Sigmoid colon (tissue), 7 donors: Measurements from ENCODE around the gene CEBPG. TPM values are rescaled to one million over a fixed set of nuclear protein-coding genes. Genes with fewer than 3 reads are reported as not detected.
A peak's percentile ranks its signal among the peaks of the same experiment; 100 is the strongest.

Experiments used
- DNase-seq: peaks from one replicate; pipeline ENCODE4 v3.0.0-alpha.2; 2019
- H3K27ac ChIP-seq, 4 donors: fragments of 200-600 bp; sonication (generic); one replicate each; pipeline ENCODE4 v1.5.1; 2016 to 2019; ENCODE audit warnings: mild to moderate bottlenecking in 1 of 4
- H3K27me3 ChIP-seq, 3 donors: fragments of 200-600 bp; sonication (generic); one replicate each; pipeline ENCODE4 v1.5.1; 2019; ENCODE audit warnings: mild to moderate bottlenecking in 1 of 3
- H3K36me3 ChIP-seq, 4 donors: fragments of 200-600 bp; sonication (generic); one replicate each; pipeline ENCODE4 v1.5.1; 2016 to 2019
- H3K4me1 ChIP-seq, 4 donors: fragments of 200-600 bp; sonication (generic); one replicate each; pipeline ENCODE4 v1.5.1; 2017 to 2019
- H3K4me3 ChIP-seq, 4 donors: fragments of 200-600 bp; sonication (generic); one replicate each; pipeline ENCODE4 v1.5.1; 2017 to 2019; ENCODE audit warnings: mild to moderate bottlenecking in 2 of 4, moderate library complexity in 1 of 4
- H3K9me3 ChIP-seq, 4 donors: fragments of 200-600 bp in 3 of 4; sonication (generic) in 3 of 4; one replicate each; pipeline versions ENCODE4 v1.5.1 to v1.6.1; 2013 to 2019
- CTCF ChIP-seq, 4 experiments: fragments of 450-650 bp in 3 of 4; fragments of 200-600 bp in 1 of 4; IDR thresholded peaks; one replicate each; pipeline ENCODE4 v1.5.1; 2016 to 2019; ENCODE audit warnings: antibody characterized with exemption in 4 of 4, mild to moderate bottlenecking in 3 of 4, moderate library complexity in 2 of 4
- EP300 ChIP-seq, 4 donors: sonication (generic); formaldehyde crosslinking; IDR thresholded peaks; one replicate each; pipeline ENCODE4 v1.6.1; 2017; ENCODE audit warnings: antibody characterized with exemption in 4 of 4
- POLR2A ChIP-seq, 2 donors: fragments of 450-650 bp; IDR thresholded peaks; one replicate each; pipeline ENCODE4 v1.6.1; 2016; ENCODE audit warnings: antibody characterized with exemption in 2 of 2, mild to moderate bottlenecking in 2 of 2, moderate library complexity in 2 of 2
- POLR2AphosphoS5 ChIP-seq, 4 donors: sonication (generic); formaldehyde crosslinking; IDR thresholded peaks; one replicate each; pipeline ENCODE4 v1.6.1; 2017; ENCODE audit warnings: antibody characterized with exemption in 4 of 4
- WGBS, 2 donors: extraction: QIAGEN DNeasy Blood & Tissue Kit; methylation state at CpG; one replicate each; pipeline ENCODE4 v1.1.7; 2013; 5-methylcytosine and 5-hydroxymethylcytosine counted together
- intact Hi-C: fragments of 100-400 bp; cut with DNase I; formaldehyde crosslinking; loops from one replicate; pipeline ENCODE4 v1.15.1; 2023
- polyA plus RNA-seq, 3 donors: library from polyadenylated mRNA; stranded (reverse); fragments of 200-250 nt; gene quantifications; one replicate each; pipeline ENCODE4 v1.2.3, GENCODE V29; 2013
- total RNA-seq, 4 donors: library from RNA; depleted of rRNA; stranded (reverse); fragments of >200 nt; gene quantifications; one replicate each; pipeline ENCODE4 v1.1.0, GENCODE V29; 2016
- donor health status: healthy with polysubstance abuse.
- donor health status: Bipolar disorder and iron deficiency.
- donor health status: healthy.

Gene CEBPG
- total and polyA plus RNA-seq, 7 donors: 18.6 to 84.6 (median 27.8) TPM

DNA sequence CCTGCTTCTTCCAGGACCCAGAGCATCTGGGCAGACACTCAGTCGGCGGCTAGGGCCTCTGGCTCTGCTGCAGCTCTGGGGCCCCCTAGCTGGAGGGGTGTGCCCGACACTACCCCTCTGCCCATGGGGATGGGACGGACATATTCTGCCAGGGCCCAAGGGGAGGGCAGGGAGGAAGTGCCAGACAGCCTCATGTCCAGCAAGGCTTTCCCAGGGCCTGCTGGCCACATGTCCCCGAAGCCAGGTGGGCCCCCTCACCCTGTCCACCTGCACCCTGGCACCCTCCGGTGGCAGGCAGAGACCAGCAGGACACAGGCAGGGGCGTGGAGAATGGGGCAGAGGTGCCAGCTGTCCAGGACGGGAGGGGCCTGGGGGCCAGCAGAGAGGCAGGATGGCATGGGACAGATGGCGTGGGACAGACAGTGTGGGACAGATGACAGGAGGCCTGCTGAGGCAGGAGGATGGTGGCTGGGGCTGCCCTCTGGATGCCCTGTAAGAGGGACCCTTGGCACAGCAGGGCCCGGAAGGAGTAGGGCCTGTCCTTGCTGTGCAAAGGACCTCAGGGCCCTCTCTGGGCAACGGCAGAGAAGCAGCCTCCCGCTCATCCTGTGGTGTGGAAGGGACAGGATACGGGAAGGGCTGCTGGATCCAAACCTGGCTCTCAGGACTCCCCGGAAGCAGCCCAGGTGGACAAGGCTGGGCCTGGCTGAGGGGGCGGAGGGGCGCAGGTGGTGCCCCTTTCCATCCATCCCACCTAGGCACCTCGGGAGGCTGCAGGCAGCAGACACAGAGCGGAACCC, 29.1 kb downstream of the CEBPG start:
- intact Hi-C loops: no loop called here
- 60 to 75% methylated on average over 18 of the region's 18 CpGs for WGBS, 2 donors
- Histone ChIP-seq H3K4me1 (peaks cover 0 to 18% (median 6%) of the 10 kb centered on the region in 4 donors), H3K4me3 (no peak overlapping the region), H3K27me3 (no peaks in the 10 kb centered on the region), H3K9me3 (no peaks in the 10 kb centered on the region), H3K27ac (no peak overlapping the region), H3K36me3 (peaks cover 0 to 6% (median 0%) of the 10 kb centered on the region in 4 donors)
- TF ChIP-seq POLR2A (IDR thresholded peaks at IDR 0.05) (no peak), CTCF (IDR thresholded peaks at IDR 0.05) (no peak), POLR2AphosphoS5 (IDR thresholded peaks at IDR 0.05) (no peak), EP300 (IDR thresholded peaks at IDR 0.05) (no peak)
- peak; percentile 61 for DNase-seq

- Histone ChIP-seq H3K4me3 (no peak overlapping the region), H3K9me3 (no peaks in the 10 kb centered on the region), H3K27ac (no peak overlapping the region), H3K27me3 (no peaks in the 10 kb centered on the region), H3K4me1 (peaks cover 0 to 18% (median 6%) of the 10 kb centered on the region in 4 donors), H3K36me3 (peaks cover 0 to 6% (median 0%) of the 10 kb centered on the region in 4 donors)
- DNase-seq: peak; percentile 62
- TF ChIP-seq CTCF (IDR thresholded peaks at IDR 0.05) (no peak), POLR2A (IDR thresholded peaks at IDR 0.05) (no peak), POLR2AphosphoS5 (IDR thresholded peaks at IDR 0.05) (no peak), EP300 (IDR thresholded peaks at IDR 0.05) (no peak)
- 46 to 72% methylated on average over 18 of the region's 18 CpGs for WGBS, 2 donors
- intact Hi-C loops: no loop called here
Measured at GRCh38 chr19:33403221-33403972, 29.9 kb downstream of the CEBPG start.

GRCh38 chr19:33403973-33404304, 30.4 kb downstream of the CEBPG start:
- intact Hi-C loops: no loop called here

DNA sequence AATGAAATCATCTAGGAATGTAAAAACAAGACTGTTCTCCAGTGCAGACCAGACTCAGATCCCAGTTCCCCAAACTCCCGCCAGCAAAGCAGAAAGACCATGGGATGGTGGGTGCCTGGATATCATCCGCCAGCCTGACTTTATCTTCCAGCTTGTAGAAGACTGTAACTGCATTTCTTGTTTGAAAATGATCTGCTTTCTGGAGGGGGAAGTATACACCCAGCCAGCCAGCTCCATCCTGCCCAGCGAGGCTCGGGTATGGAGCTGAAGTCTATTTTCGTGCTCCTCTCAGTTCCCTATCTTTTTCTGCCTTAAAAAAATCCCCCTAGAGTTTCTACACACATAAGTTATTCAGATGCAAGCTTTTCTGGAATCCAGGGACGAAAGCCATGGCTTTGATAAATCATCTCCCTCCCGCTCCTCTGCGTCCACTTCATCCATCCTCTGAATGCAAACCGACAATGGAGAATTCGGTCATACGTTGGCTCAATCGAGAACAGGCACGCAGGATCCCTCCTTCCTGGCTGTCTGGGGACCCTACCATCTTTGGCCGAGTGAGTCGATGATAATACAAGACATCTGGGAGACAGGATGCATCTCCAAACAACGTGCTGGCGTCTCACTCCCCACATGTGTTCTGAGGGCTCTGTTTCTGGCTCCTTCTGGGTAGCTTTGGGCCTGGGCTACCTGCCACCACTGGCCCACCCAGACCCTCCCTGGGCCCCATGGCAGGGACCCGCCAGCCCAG, 31.2 kb downstream of the CEBPG start:
- WGBS, 2 donors: 81 to 90% methylated on average over 18 of the region's 18 CpGs
- H3K4me3 ChIP-seq: no peak overlapping the region
- peak overlapping the region in 2 of 4 donors; percentile 6 to 12 for H3K27ac ChIP-seq
- peaks cover 0 to 18% (median 6%) of the 10 kb centered on the region in 4 donors for H3K4me1 ChIP-seq
- peaks cover 0 to 6% (median 0%) of the 10 kb centered on the region in 4 donors for H3K36me3 ChIP-seq
- TF ChIP-seq EP300 (IDR thresholded peaks at IDR 0.05) (no peak), POLR2AphosphoS5 (IDR thresholded peaks at IDR 0.05) (no peak), POLR2A (IDR thresholded peaks at IDR 0.05) (no peak), CTCF (IDR thresholded peaks at IDR 0.05) (no peak)
- DNase-seq: peak; percentile 77
- intact Hi-C loops: no loop called here
- no peaks in the 10 kb centered on the region for H3K27me3 ChIP-seq
- H3K9me3 ChIP-seq: no peaks in the 10 kb centered on the region

More at GRCh38 chr19:33403973-33404304, 30.4 kb downstream of the CEBPG start:
- H3K9me3 ChIP-seq: no peaks in the 10 kb centered on the region
- no peak overlapping the region for H3K27ac ChIP-seq
- H3K4me1 ChIP-seq: peaks cover 0 to 18% (median 6%) of the 10 kb centered on the region in 4 donors
- peaks cover 0 to 6% (median 0%) of the 10 kb centered on the region in 4 donors for H3K36me3 ChIP-seq
- H3K4me3 ChIP-seq: no peak overlapping the region
- TF ChIP-seq CTCF (IDR thresholded peaks at IDR 0.05): no peak
- no peaks in the 10 kb centered on the region for H3K27me3 ChIP-seq
- peak; percentile 56 for DNase-seq
- 72 to 82% methylated on average over 6 of the region's 6 CpGs for WGBS, 2 donors
